GM20000 (cell line): ENCODE data around the gene CYB5R3.

ENCODE experiments used
- DNase-seq: peaks from one replicate; pipeline ENCODE4 v3.0.0; 2012; ENCODE audit warnings: low spot score
- CTCF ChIP-seq: IDR thresholded peaks from 2 replicates; pipeline ENCODE4 v1.5.1; 2012; ENCODE audit warnings: mild to moderate bottlenecking, control low read depth; ENCODE audit errors: extremely low read depth, missing control alignments

CYB5R3 gene

GRCh38 chr22:42601879-42602465, 47.2 kb downstream of the CYB5R3 start:
- TF ChIP-seq CTCF = no peak
- DNase-seq = no peak

- DNase-seq = no peak
- TF ChIP-seq CTCF = no peak
These were observed 52.2 kb downstream of the CYB5R3 start for GRCh38 chr22:42596863-42597530.

GRCh38 chr22:42596336-42596735, 52.9 kb downstream of the CYB5R3 start:
- no peak for DNase-seq
- TF ChIP-seq CTCF = no peak

- no peak for DNase-seq
These were observed 53.8 kb downstream of the CYB5R3 start for GRCh38 chr22:42595434-42595833.

GRCh38 chr22:42591987-42592386, 57.2 kb downstream of the CYB5R3 start:
- no peak for DNase-seq
- TF ChIP-seq CTCF = no peak

More at GRCh38 chr22:42595434-42595833, 53.8 kb downstream of the CYB5R3 start:
- TF ChIP-seq CTCF = no peak

- no peak for TF ChIP-seq CTCF
- no peak for DNase-seq
These were observed 61.5 kb downstream of the CYB5R3 start for GRCh38 chr22:42587588-42588175.

- TF ChIP-seq CTCF = no peak
- no peak for DNase-seq
These were observed 62.8 kb downstream of the CYB5R3 start for GRCh38 chr22:42586381-42586780.
